Transverse colon (tissue), 4 donors: ENCODE data around the gene JARID2.

Source experiments
- CTCF ChIP-seq, 5 experiments: fragments of 200-600 bp in 3 of 5; fragments of 450-650 bp in 2 of 5; sonication (generic) in 3 of 5; IDR thresholded peaks; 1 replicate in 2 of 5; 2 replicates in 3 of 5; pipeline ENCODE4 v1.5.1; 2016 to 2017; ENCODE audit warnings: antibody characterized with exemption in 5 of 5, inconsistent platforms in 3 of 5, mild to moderate bottlenecking in 2 of 5, moderate library complexity in 1 of 5
- EP300 ChIP-seq: sonication (generic); formaldehyde crosslinking; IDR thresholded peaks from one replicate; pipeline ENCODE4 v1.6.1; 2017; ENCODE audit warnings: antibody characterized with exemption, low read depth
- POLR2A ChIP-seq: fragments of 450-650 bp; IDR thresholded peaks from one replicate; pipeline ENCODE4 v1.6.1; 2016; ENCODE audit warnings: antibody characterized with exemption, mild to moderate bottlenecking, moderate library complexity
- POLR2AphosphoS5 ChIP-seq, 3 donors: sonication (generic); formaldehyde crosslinking; IDR thresholded peaks; one replicate each; pipeline ENCODE4 v1.6.1; 2016; ENCODE audit warnings: antibody characterized with exemption in 3 of 3

- TF ChIP-seq CTCF (IDR thresholded peaks at IDR 0.05) (no peak), POLR2A (no peak), POLR2AphosphoS5 (IDR thresholded peaks at IDR 0.05) (peak; percentile 9 to 57 (median 40)), EP300 (no peak)
Observed at GRCh38 chr6:15504581-15505350, 258.9 kb downstream of the JARID2 start.
